MM.1S (cell line): ENCODE results near the gene FUT8.

Experiments used
- DNase-seq: peaks from one replicate; pipeline ENCODE4 v3.0.0-alpha.2; 2015
- H2AFZ ChIP-seq: fragments of 300-600 bp; sonication (generic); 2 replicates; pipeline ENCODE4 v1.6.0; 2016; ENCODE audit warnings: antibody characterized with exemption, low read length
- H3F3A ChIP-seq: fragments of 300-600 bp; sonication (generic); 2 replicates; pipeline ENCODE4 v1.6.1; 2016; ENCODE audit warnings: mild to moderate bottlenecking, antibody characterized with exemption, low read length, moderate library complexity, mixed read lengths; ENCODE audit not compliant: insufficient read depth
- H3K27ac ChIP-seq: fragments of 300-600 bp; sonication (generic); 2 replicates; pipeline ENCODE4 v1.5.1; 2016; ENCODE audit warnings: mild to moderate bottlenecking, low read length
- H3K27me3 ChIP-seq: fragments of 300-600 bp; sonication (generic); replicated peaks from 2 replicates; pipeline ENCODE4 v1.6.0; 2016; ENCODE audit warnings: low read length; ENCODE audit not compliant: insufficient read depth
- H3K36me3 ChIP-seq: fragments of 300-600 bp; sonication (generic); replicated peaks from 2 replicates; pipeline ENCODE4 v1.6.1; 2016; ENCODE audit warnings: mild to moderate bottlenecking, low read length, mixed read lengths; ENCODE audit not compliant: insufficient read depth
- H3K4me1 ChIP-seq: fragments of 300-600 bp; sonication (generic); 2 replicates; pipeline ENCODE4 v1.6.1; 2016; ENCODE audit warnings: low read length, mixed read lengths
- H3K4me2 ChIP-seq: fragments of 300-600 bp; sonication (generic); 2 replicates; pipeline ENCODE4 v1.6.0; 2016; ENCODE audit warnings: low read depth, low read length
- H3K4me3 ChIP-seq: fragments of 300-600 bp; sonication (generic); 2 replicates; pipeline ENCODE4 v1.5.1; 2016; ENCODE audit warnings: low read length, mixed read lengths
- H3K79me2 ChIP-seq: fragments of 300-600 bp; sonication (generic); 2 replicates; pipeline ENCODE4 v1.6.1; 2016; ENCODE audit warnings: mixed run types, low read length, mixed read lengths
- H3K9ac ChIP-seq: fragments of 300-600 bp; sonication (generic); 2 replicates; pipeline ENCODE4 v1.6.1; 2016; ENCODE audit warnings: low read length, mixed read lengths
- H3K9me2 ChIP-seq: fragments of 300-600 bp; sonication (generic); replicated peaks from 2 replicates; pipeline ENCODE4 v1.6.1; 2016; ENCODE audit warnings: mild to moderate bottlenecking, low read length, mixed read lengths; ENCODE audit not compliant: insufficient read depth
- H3K9me3 ChIP-seq: fragments of 300-600 bp; sonication (generic); replicated peaks from 2 replicates; pipeline ENCODE4 v1.6.1; 2016; ENCODE audit warnings: mild to moderate bottlenecking, low read length, mixed read lengths; ENCODE audit not compliant: insufficient read depth
- H4K20me1 ChIP-seq: fragments of 300-600 bp; sonication (generic); 2 replicates; pipeline ENCODE4 v1.6.1; 2016; ENCODE audit warnings: mild to moderate bottlenecking, low read length, moderate library complexity, mixed read lengths; ENCODE audit not compliant: insufficient read depth
- EZH2 ChIP-seq: fragments of 300-600 bp; sonication (generic); optimal IDR thresholded peaks from 2 replicates; pipeline ENCODE3; 2017; ENCODE audit warnings: low read depth, mild to moderate bottlenecking, antibody characterized with exemption, low read length, mixed read lengths
- EZH2phosphoT487 ChIP-seq: fragments of 300-600 bp; sonication (generic); IDR thresholded peaks from 2 replicates; pipeline ENCODE4 v1.6.1; 2018; ENCODE audit warnings: antibody characterized with exemption, low read length
- TF ChIP-seq, protein P1 (sequence below): fragments of 300-600 bp; sonication (generic); IDR thresholded peaks from 2 replicates; pipeline ENCODE4 v1.5.1; 2016; ENCODE audit warnings: antibody characterized with exemption, low read length, mixed read lengths

FUT8 gene

DNA sequence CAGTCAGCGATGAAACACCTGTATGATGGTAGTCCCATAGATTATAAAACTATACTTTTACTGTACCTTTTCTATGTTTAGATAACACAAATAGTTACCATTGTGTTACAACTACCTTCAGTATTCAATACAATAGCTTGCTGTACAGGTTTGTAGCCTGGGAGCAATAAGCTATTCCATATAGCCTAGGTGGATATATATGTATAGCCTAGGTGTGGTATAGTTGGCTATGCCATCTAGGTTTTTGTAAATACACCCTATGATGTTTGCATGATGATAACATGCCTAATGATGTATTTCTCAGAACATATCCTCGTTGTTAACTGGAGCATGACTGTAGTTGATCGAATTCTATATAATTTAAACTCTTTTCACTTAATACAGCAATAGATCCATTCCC is 316.1 kb downstream of the FUT8 start:
- no peak for TF ChIP-seq EZH2phosphoT487
- TF ChIP-seq, protein P1, sequence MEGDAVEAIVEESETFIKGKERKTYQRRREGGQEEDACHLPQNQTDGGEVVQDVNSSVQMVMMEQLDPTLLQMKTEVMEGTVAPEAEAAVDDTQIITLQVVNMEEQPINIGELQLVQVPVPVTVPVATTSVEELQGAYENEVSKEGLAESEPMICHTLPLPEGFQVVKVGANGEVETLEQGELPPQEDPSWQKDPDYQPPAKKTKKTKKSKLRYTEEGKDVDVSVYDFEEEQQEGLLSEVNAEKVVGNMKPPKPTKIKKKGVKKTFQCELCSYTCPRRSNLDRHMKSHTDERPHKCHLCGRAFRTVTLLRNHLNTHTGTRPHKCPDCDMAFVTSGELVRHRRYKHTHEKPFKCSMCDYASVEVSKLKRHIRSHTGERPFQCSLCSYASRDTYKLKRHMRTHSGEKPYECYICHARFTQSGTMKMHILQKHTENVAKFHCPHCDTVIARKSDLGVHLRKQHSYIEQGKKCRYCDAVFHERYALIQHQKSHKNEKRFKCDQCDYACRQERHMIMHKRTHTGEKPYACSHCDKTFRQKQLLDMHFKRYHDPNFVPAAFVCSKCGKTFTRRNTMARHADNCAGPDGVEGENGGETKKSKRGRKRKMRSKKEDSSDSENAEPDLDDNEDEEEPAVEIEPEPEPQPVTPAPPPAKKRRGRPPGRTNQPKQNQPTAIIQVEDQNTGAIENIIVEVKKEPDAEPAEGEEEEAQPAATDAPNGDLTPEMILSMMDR: no peak
- no peak for TF ChIP-seq EZH2
- DNase-seq: no peak
- Histone ChIP-seq H3K9me2 (no peaks in the 10 kb centered on the region), H3K9me3 (no peaks in the 10 kb centered on the region), H3K4me3 (no peak overlapping the region), H3K4me2 (no peak overlapping the region), H3K27me3 (no peaks in the 10 kb centered on the region), H3K4me1 (peaks cover 31% of the 10 kb centered on the region), H4K20me1 (no peaks in the 10 kb centered on the region), H3K9ac (no peak overlapping the region), H3K79me2 (no peaks in the 10 kb centered on the region), H3K27ac (no peak overlapping the region), H3K36me3 (no peaks in the 10 kb centered on the region), H2AFZ (no peak overlapping the region), H3F3A (0 out of 2 replicates have a peak, but pooled peaks cover 4% of the 10 kb centered on the region)

DNA sequence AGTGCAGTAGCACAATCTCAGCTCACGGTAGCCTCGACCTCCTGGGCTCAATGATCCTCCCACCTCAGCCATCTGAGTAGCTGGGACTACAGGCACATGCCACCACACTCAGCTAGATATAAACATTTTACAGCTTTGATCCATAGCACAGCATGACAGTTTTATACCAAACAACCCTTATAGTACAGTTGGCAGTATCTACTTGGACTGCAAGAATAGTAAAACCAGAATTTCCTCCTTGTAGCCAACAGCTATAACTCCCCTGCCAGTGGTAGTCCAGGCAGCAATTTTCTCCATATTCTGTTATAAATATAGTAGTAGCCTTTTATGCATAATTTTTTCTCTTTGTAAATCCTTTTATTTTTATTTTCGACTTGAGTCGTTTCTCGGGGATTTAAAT is 317.0 kb downstream of the FUT8 start:
- Histone ChIP-seq H3K79me2 (no peaks in the 10 kb centered on the region), H3K9me2 (no peaks in the 10 kb centered on the region), H3K4me3 (no peak overlapping the region), H3K27ac (no peak overlapping the region), H2AFZ (no peak overlapping the region), H3K4me1 (peaks cover 23% of the 10 kb centered on the region), H4K20me1 (no peaks in the 10 kb centered on the region), H3K4me2 (no peak overlapping the region), H3K36me3 (no peaks in the 10 kb centered on the region), H3F3A (no peaks in the 10 kb centered on the region), H3K9me3 (no peaks in the 10 kb centered on the region), H3K9ac (no peak overlapping the region), H3K27me3 (no peaks in the 10 kb centered on the region)
- DNase-seq: no peak
- no peak for TF ChIP-seq EZH2phosphoT487
- TF ChIP-seq EZH2: no peak
- TF ChIP-seq, protein P1: no peak

DNA sequence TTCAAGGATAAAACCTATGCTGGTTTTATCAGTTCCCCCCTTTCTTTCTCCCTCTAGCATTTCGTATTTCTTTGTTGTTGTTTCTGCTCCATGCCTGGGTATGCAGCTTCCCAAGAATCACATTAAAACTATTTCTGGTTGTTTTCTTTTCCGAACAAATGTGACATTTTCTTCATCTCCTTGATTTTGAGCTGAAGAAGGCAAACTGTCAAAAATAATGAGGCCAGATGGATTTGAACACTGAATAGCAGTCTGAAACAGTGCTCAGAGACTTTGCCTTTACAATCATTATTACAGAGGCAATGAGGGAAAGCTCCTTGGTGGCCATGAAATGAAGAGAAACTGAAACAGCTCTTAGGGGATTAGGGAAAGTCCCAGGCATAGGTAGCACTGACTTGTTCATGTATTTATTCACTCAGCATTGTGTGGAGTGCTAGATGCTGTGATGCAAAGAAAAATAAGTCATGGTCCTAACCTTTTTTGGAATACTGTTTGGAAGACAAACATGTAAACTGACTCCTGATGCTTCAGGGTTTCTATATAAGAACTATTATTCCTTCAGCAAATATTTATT is 319.5 kb downstream of the FUT8 start:
- H2AFZ ChIP-seq: 0 out of 2 replicates have a peak overlapping the region, but pooled peaks have one; percentile 31
- no peaks in the 10 kb centered on the region for H3K79me2 ChIP-seq
- no peaks in the 10 kb centered on the region for H3F3A ChIP-seq
- no peaks in the 10 kb centered on the region for H3K27me3 ChIP-seq
- H4K20me1 ChIP-seq: no peaks in the 10 kb centered on the region
- H3K27ac ChIP-seq: peak overlapping the region; percentile 51; the same call in 1 of the 2 replicates
- DNase-seq: peak; percentile 67
- H3K4me2 ChIP-seq: peak overlapping the region; percentile 79
- no peaks in the 10 kb centered on the region for H3K36me3 ChIP-seq
- no peak overlapping the region for H3K9ac ChIP-seq
- peaks cover 15% of the 10 kb centered on the region; the same call in 1 of the 2 replicates for H3K4me1 ChIP-seq
- H3K4me3 ChIP-seq: peak overlapping the region; percentile 14; the same call in 1 of the 2 replicates
- H3K9me3 ChIP-seq: no peaks in the 10 kb centered on the region
- TF ChIP-seq, protein P1: no peak
- TF ChIP-seq EZH2 (no peak), EZH2phosphoT487 (no peak)
- H3K9me2 ChIP-seq: no peaks in the 10 kb centered on the region
